ENCODE results near the gene KANSL1.

- TF ChIP-seq CTCF (conservative IDR thresholded peaks at IDR 0.05 in 1 of 2, IDR thresholded peaks at IDR 0.05 in 1 of 2; ENCODE audit: low read depth in 1 of 2, low read length in 2 of 2), result no peak
- no peak for TF ChIP-seq EZH2 (IDR thresholded peaks at IDR 0.05; ENCODE audit: low read length, missing control alignments)
Measured at GRCh38 chr17:46088595-46088994, 104.6 kb downstream of the KANSL1 start.

Data from fibroblast of lung (primary cell).